Ovary (tissue), 9 donors: ENCODE data around the gene TNFRSF19. TPM values are rescaled to one million over a fixed set of nuclear protein-coding genes. Genes with fewer than 3 reads are reported as not detected.
"Not testable (repeated sequence)": the region's sequence is repeated elsewhere in the genome, so short reads cannot be mapped to it uniquely, and the experiment has no call there.

ENCODE experiments used
- DNase-seq, 5 donors: peaks; one replicate each; pipeline ENCODE4 v3.0.0-alpha.2; 2019 to 2020
- H3K27ac ChIP-seq, 2 donors: fragments of 200-600 bp; one replicate each; pipeline versions ENCODE4 v1.5.1 to v1.8.0; 2019 to 2022
- H3K27me3 ChIP-seq: fragments of 200-600 bp; one replicate; pipeline ENCODE4 v1.8.0; 2022
- H3K36me3 ChIP-seq: fragments of 200-600 bp; sonication (generic); one replicate; pipeline ENCODE4 v1.5.1; 2019
- H3K4me1 ChIP-seq: one replicate; pipeline ENCODE4 v1.8.1; 2013; ENCODE audit warnings: mild to moderate bottlenecking, moderate library complexity; ENCODE audit not compliant: insufficient read depth
- H3K4me3 ChIP-seq: fragments of 200-600 bp; sonication (generic); one replicate; pipeline ENCODE4 v1.5.1; 2017
- H3K9me3 ChIP-seq, 2 donors: fragments of 200-600 bp in 1 of 2; sonication (generic) in 1 of 2; one replicate each; pipeline versions ENCODE4 v1.5.1 to v1.8.1; 2013 to 2019; ENCODE audit warnings: mild to moderate bottlenecking in 1 of 2, moderate library complexity in 1 of 2
- CTCF ChIP-seq, 3 donors: fragments of 450-650 bp in 2 of 3; fragments of 200-600 bp in 1 of 3; IDR thresholded peaks; one replicate each; pipeline versions ENCODE4 v1.5.1 to v1.8.0; 2016 to 2022; ENCODE audit warnings: antibody characterized with exemption in 3 of 3, mild to moderate bottlenecking in 1 of 3
- EP300 ChIP-seq: sonication (generic); formaldehyde crosslinking; IDR thresholded peaks from one replicate; pipeline ENCODE4 v1.6.1; 2017; ENCODE audit warnings: antibody characterized with exemption
- POLR2A ChIP-seq: fragments of 450-650 bp; IDR thresholded peaks from one replicate; pipeline ENCODE4 v1.6.1; 2017; ENCODE audit warnings: antibody characterized with exemption, mild to moderate bottlenecking, moderate library complexity
- WGBS, 3 donors: extraction: QIAGEN DNeasy Blood & Tissue Kit in 1 of 3; methylation state at CpG; one replicate each; pipeline versions ENCODE4 v1.1.5 to v1.1.7; 2013 to 2017; 5-methylcytosine and 5-hydroxymethylcytosine counted together
- intact Hi-C, 4 donors: fragments of 100-400 bp; cut with DNase I; formaldehyde crosslinking; loops; one replicate each; pipeline versions ENCODE4 v1.11.0 to v1.15.1; 2022 to 2023
- polyA plus RNA-seq, 2 donors: library from polyadenylated mRNA; stranded (reverse); fragments of 200-250 nt in 1 of 2; fragments of 350-450 nt in 1 of 2; fragmentation: Illumina TruSeq in 1 of 2; extraction: RNeasy Lipid Tissue Mini Kit (QIAGEN cat#74804) in 1 of 2; gene quantifications; one replicate each; pipeline ENCODE4 v1.2.3, GENCODE V29; 2013 to 2014
- total RNA-seq, 7 donors: library from RNA; depleted of rRNA in 2 of 7; stranded (reverse); fragments of >200 nt in 2 of 7; fragmentation: NEBNext Ultra II Directional in 3 of 7; extraction: Animal tissue kit (Norgen Biotek cat#: 25700) in 3 of 7; gene quantifications; one replicate each; pipeline versions ENCODE4 v1.1.0 to v1.2.4, GENCODE V29; 2016 to 2023
- donor health status: DM: no; HTN: no; CAD: no; lungs with moderate emphysema.
- donor health status: DM: no; HTN: no; CAD: no.
- donor health status: Bipolar disorder and iron deficiency.
- donor health status: DM: yes; HTN: yes; CAD: no.
- donor health status: DM: no; HTN: no; CAD: no.
- donor health status: DM: yes; HTN: yes; CAD: no.

The TNFRSF19 gene
- total and polyA plus RNA-seq, 9 donors = 2.6 to 15.3 (median 4.8) TPM

GRCh38 chr13:23593148-23593547 lies 22.9 kb downstream of the TNFRSF19 start:
- WGBS, 3 donors = 93 to 98% (median 97%) methylated on average over 2 of the region's 2 CpGs
- TF ChIP-seq CTCF (IDR thresholded peaks at IDR 0.05) (no peak), POLR2A (no peak), EP300 (no peak)
- intact Hi-C loops = no loop called here

GRCh38 chr13:23594290-23594689 lies 24.1 kb downstream of the TNFRSF19 start:
- H3K27me3 ChIP-seq, H3K36me3 ChIP-seq, H3K9me3 ChIP-seq, H3K27ac ChIP-seq, H3K4me1 ChIP-seq, H3K4me3 ChIP-seq, intact Hi-C loops, DNase-seq: not testable (repeated sequence)
- WGBS, 3 donors = 74 to 100% (median 100%) methylated on average over 2 of the region's 2 CpGs

More at GRCh38 chr13:23593148-23593547, 22.9 kb downstream of the TNFRSF19 start:
- Histone ChIP-seq H3K36me3 (no peaks in the 10 kb centered on the region), H3K4me3 (no peak overlapping the region), H3K9me3 (no peaks in the 10 kb centered on the region), H3K4me1 (no peaks in the 10 kb centered on the region), H3K27me3 (no peaks in the 10 kb centered on the region), H3K27ac (no peak overlapping the region)
- no peak for DNase-seq

- intact Hi-C loops = no loop called here
- 70 to 84% (median 82%) methylated on average over 1 of the region's 1 CpG for WGBS, 3 donors
- H3K9me3 ChIP-seq = no peaks in the 10 kb centered on the region
- no peak for TF ChIP-seq POLR2A
- no peak for TF ChIP-seq EP300
- no peak for TF ChIP-seq CTCF (IDR thresholded peaks at IDR 0.05)
- no peak overlapping the region for H3K4me3 ChIP-seq
- H3K4me1 ChIP-seq = no peaks in the 10 kb centered on the region
- no peak for DNase-seq
- no peaks in the 10 kb centered on the region for H3K36me3 ChIP-seq
- no peaks in the 10 kb centered on the region for H3K27me3 ChIP-seq
- H3K27ac ChIP-seq = no peak overlapping the region
These were observed 28.2 kb downstream of the TNFRSF19 start for GRCh38 chr13:23598369-23598768.

- Histone ChIP-seq H3K9me3 (no peaks in the 10 kb centered on the region), H3K4me3 (no peak overlapping the region), H3K4me1 (no peaks in the 10 kb centered on the region), H3K27me3 (no peaks in the 10 kb centered on the region), H3K36me3 (no peaks in the 10 kb centered on the region), H3K27ac (no peak overlapping the region)
- DNase-seq = no peak
- WGBS, 3 donors = 83 to 93% (median 88%) methylated on average over 3 of the region's 3 CpGs
- intact Hi-C loops = no loop called here
- TF ChIP-seq POLR2A (no peak), CTCF (IDR thresholded peaks at IDR 0.05) (no peak), EP300 (no peak)
These were observed 29.1 kb downstream of the TNFRSF19 start for GRCh38 chr13:23599083-23599925.

GRCh38 chr13:23600100-23600499 lies 29.9 kb downstream of the TNFRSF19 start:
- H3K9me3 ChIP-seq = no peaks in the 10 kb centered on the region
- intact Hi-C loops = no loop called here
- no peak for TF ChIP-seq CTCF (IDR thresholded peaks at IDR 0.05)
- no peak for TF ChIP-seq POLR2A
- no peak for TF ChIP-seq EP300
- DNase-seq = no peak
- no peak overlapping the region for H3K27ac ChIP-seq
- H3K27me3 ChIP-seq = no peaks in the 10 kb centered on the region
- no peaks in the 10 kb centered on the region for H3K36me3 ChIP-seq
- WGBS, 3 donors = 69 to 73% (median 71%) methylated on average over 3 of the region's 3 CpGs
- no peak overlapping the region for H3K4me3 ChIP-seq
- H3K4me1 ChIP-seq = no peaks in the 10 kb centered on the region
